Vagina (tissue), 2 donors: ENCODE results near the gene EML1.

Experiments used
- POLR2A ChIP-seq, 2 donors: fragments of 450-650 bp; IDR thresholded peaks; one replicate each; pipeline ENCODE4 v1.6.1; 2017; ENCODE audit warnings: antibody characterized with exemption in 2 of 2, mild to moderate bottlenecking in 2 of 2, moderate library complexity in 2 of 2
- POLR2AphosphoS5 ChIP-seq, 2 donors: sonication (generic); formaldehyde crosslinking; IDR thresholded peaks; one replicate each; pipeline ENCODE4 v1.9.0; 2017; ENCODE audit warnings: antibody characterized with exemption in 2 of 2, mild to moderate bottlenecking in 2 of 2, low read depth in 1 of 2; ENCODE audit not compliant: insufficient read depth in 1 of 2
- TF ChIP-seq, protein P1 (sequence below), 3 experiments: fragments of 450-650 bp in 2 of 3; fragments of 200-600 bp in 1 of 3; sonication (generic) in 1 of 3; IDR thresholded peaks; one replicate each; pipeline ENCODE4 v1.5.1; 2017 to 2019; ENCODE audit warnings: antibody characterized with exemption in 3 of 3, mild to moderate bottlenecking in 2 of 3, moderate library complexity in 2 of 3

DNA sequence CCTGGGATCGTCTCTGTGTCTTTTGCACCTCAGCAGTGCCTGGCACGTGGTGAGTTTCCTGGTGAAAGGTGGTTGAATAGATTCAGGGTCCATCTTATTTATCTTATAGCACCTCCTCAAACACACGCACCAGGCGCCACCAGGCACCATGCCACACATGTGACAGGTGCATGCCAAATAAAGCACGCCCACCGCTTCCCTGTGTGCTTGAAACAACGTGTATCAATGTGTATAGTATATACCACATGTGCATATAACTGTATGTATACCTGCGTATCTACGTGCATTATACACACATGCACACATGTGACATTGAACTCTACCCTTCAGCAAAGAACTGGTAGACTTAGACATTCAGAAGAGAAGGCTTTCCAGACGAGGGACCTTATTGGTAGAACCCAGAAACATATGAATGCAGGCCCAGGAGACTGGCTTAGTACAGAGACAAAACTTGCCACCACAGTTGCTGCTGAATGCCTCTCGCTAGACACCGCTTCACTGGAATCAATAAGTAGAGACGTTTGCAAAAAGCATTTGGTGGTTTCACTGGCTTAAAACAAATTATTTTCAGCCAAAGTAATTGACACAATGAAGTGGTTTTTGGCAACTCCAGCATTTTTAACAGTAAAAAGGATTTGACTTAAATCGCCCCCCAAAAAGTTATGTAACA, 10.0 kb downstream of the EML1 start:
- TF ChIP-seq, protein P1, sequence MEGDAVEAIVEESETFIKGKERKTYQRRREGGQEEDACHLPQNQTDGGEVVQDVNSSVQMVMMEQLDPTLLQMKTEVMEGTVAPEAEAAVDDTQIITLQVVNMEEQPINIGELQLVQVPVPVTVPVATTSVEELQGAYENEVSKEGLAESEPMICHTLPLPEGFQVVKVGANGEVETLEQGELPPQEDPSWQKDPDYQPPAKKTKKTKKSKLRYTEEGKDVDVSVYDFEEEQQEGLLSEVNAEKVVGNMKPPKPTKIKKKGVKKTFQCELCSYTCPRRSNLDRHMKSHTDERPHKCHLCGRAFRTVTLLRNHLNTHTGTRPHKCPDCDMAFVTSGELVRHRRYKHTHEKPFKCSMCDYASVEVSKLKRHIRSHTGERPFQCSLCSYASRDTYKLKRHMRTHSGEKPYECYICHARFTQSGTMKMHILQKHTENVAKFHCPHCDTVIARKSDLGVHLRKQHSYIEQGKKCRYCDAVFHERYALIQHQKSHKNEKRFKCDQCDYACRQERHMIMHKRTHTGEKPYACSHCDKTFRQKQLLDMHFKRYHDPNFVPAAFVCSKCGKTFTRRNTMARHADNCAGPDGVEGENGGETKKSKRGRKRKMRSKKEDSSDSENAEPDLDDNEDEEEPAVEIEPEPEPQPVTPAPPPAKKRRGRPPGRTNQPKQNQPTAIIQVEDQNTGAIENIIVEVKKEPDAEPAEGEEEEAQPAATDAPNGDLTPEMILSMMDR (IDR thresholded peaks at IDR 0.05) = no peak
- TF ChIP-seq POLR2A (IDR thresholded peaks at IDR 0.05) (no peak), POLR2AphosphoS5 (IDR thresholded peaks at IDR 0.05; ENCODE audit: insufficient read depth in 1 of 2, low read depth in 1 of 2) (no peak)
